ENCODE results near the gene CNTNAP2. TPM values are rescaled to one million over a fixed set of nuclear protein-coding genes. Genes with fewer than 3 reads are reported as not detected.

Gene CNTNAP2
- total RNA-seq, 1 experiment from 2014 or later, result 64.5 TPM

GRCh38 chr7:148318838-148319237, 2202.2 kb downstream of the CNTNAP2 start:
- Mint-ChIP-seq H3K9me3 (peaks cover 7 to 13% of the 10 kb centered on the region in 2 experiments), H3K4me3 (no peak overlapping the region), H3K27me3 (ENCODE audit: low read depth) (no peaks in the 10 kb centered on the region; the same call in 1 of the 2 replicates), H3K4me1 (peaks cover 28 to 34% of the 10 kb centered on the region in 2 experiments), H3K36me3 (ENCODE audit: insufficient read depth in 1 of 3, low read depth in 3 of 3) (peaks cover 8 to 17% (median 11%) of the 10 kb centered on the region in 3 experiments), H3K27ac (no peak overlapping the region)
- no peak overlapping the region for H3K4ac ChIP-seq (ENCODE audit: low read depth, low read length)
- no peak overlapping the region for H3K18ac ChIP-seq (ENCODE audit: insufficient read length, low read depth, low read length)
- H2AFZ ChIP-seq (ENCODE audit: low read length), result no peak overlapping the region
- H3K23me2 ChIP-seq (ENCODE audit: insufficient read length, low read depth, low read length, poor library complexity, severe bottlenecking), result no peaks in the 10 kb centered on the region
- H3K4me1 ChIP-seq (ENCODE audit: insufficient read depth, low read length), result peaks cover 6% of the 10 kb centered on the region; the same call in 1 of the 2 replicates
- H3K9ac ChIP-seq (ENCODE audit: extremely low read depth, insufficient read length, low read length), result no peak overlapping the region
- no peak overlapping the region for H3T11ph ChIP-seq (ENCODE audit: low read length)
- no peak overlapping the region for H4K91ac ChIP-seq (ENCODE audit: insufficient read length, low read depth, low read length)
- H3K4me2 ChIP-seq (ENCODE audit: insufficient read depth, insufficient read length, low read length), result no peak overlapping the region
- no peak for DNase-seq
- H2BK12ac ChIP-seq (ENCODE audit: insufficient read length, low read depth, low read length), result no peak overlapping the region
- no peaks in the 10 kb centered on the region for H3K9me3 ChIP-seq (ENCODE audit: control insufficient read depth, low read depth, low read length)
- no peak overlapping the region for H2BK15ac ChIP-seq (ENCODE audit: low read depth, low read length)
- H3K56ac ChIP-seq (ENCODE audit: insufficient read length, low read depth, low read length), result no peak overlapping the region
- H4K5ac ChIP-seq (ENCODE audit: insufficient read length, low read depth, low read length), result no peak overlapping the region
- no CpG with 5 or more reads among the region's 2 CpGs for WGBS (ENCODE audit: extremely low coverage, insufficient read length, low lambda C conversion rate)
- no peak overlapping the region for H3K14ac ChIP-seq (ENCODE audit: insufficient read depth, low read length)
- H3K23ac ChIP-seq (ENCODE audit: insufficient read length, low read depth, low read length), result no peak overlapping the region
- H4K8ac ChIP-seq (replicated peaks; ENCODE audit: insufficient read length, low read depth, low read length), result no peak overlapping the region
- TF ChIP-seq CTCF (conservative IDR thresholded peaks at IDR 0.05), result no peak
- H4K20me1 ChIP-seq (ENCODE audit: control insufficient read depth, insufficient read depth, insufficient read length), result no peaks in the 10 kb centered on the region
- no peak overlapping the region for H2BK5ac ChIP-seq (ENCODE audit: insufficient read length, low read length)
- no peaks in the 10 kb centered on the region for H3K27me3 ChIP-seq (ENCODE audit: insufficient read depth, low read length)
- H2BK120ac ChIP-seq (ENCODE audit: low read depth, low read length, poor library complexity, severe bottlenecking), result no peak overlapping the region
- H3K79me2 ChIP-seq (ENCODE audit: insufficient read depth, low read length), result no peaks in the 10 kb centered on the region
- no peak overlapping the region for H2BK20ac ChIP-seq (ENCODE audit: low read depth, low read length, poor library complexity, severe bottlenecking)
- no peak overlapping the region for H2AK5ac ChIP-seq (ENCODE audit: insufficient read length, low read length)
- H3K27ac ChIP-seq (ENCODE audit: insufficient read length, low read depth, low read length), result peak overlapping the region; percentile 78
- no peaks in the 10 kb centered on the region for H3K79me1 ChIP-seq (ENCODE audit: insufficient read depth, low read depth, low read length, poor library complexity, severe bottlenecking)
